Suprapubic skin (tissue), 3 donors: ENCODE data around the gene NR3C2.

Experiments used
- EP300 ChIP-seq: sonication (generic); formaldehyde crosslinking; IDR thresholded peaks from one replicate; pipeline ENCODE4 v1.6.1; 2017; ENCODE audit warnings: antibody characterized with exemption
- POLR2A ChIP-seq, 2 donors: fragments of 450-650 bp; IDR thresholded peaks; one replicate each; pipeline ENCODE4 v1.6.1; 2017; ENCODE audit warnings: antibody characterized with exemption in 2 of 2, mild to moderate bottlenecking in 2 of 2, moderate library complexity in 2 of 2
- TF ChIP-seq, protein P1 (sequence below), 2 donors: fragments of 200-600 bp in 1 of 2; fragments of 450-650 bp in 1 of 2; sonication (generic) in 1 of 2; IDR thresholded peaks; one replicate each; pipeline ENCODE4 v1.5.1; 2016 to 2019; ENCODE audit warnings: antibody characterized with exemption in 2 of 2, mild to moderate bottlenecking in 1 of 2, moderate library complexity in 1 of 2

DNA sequence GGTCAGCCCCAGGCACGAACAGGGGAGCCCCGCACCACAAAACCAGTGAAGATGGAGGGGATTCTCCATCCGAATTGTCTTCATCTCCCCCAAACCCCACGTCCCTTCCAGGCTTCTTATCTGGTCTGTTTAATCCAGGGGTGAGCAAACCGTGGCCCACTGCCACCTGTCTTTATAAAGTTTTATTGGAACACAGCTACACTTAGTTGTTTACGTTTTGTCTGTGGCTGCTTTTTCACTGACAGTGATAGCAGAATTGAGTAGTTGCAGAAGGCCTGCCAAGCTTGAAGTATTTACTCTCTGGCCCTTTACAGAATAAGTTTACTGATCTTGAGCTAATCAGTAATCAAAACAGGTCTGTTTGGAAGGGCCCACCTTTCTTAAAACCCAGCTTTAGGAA is 386.4 kb downstream of the NR3C2 start:
- TF ChIP-seq, protein P1, sequence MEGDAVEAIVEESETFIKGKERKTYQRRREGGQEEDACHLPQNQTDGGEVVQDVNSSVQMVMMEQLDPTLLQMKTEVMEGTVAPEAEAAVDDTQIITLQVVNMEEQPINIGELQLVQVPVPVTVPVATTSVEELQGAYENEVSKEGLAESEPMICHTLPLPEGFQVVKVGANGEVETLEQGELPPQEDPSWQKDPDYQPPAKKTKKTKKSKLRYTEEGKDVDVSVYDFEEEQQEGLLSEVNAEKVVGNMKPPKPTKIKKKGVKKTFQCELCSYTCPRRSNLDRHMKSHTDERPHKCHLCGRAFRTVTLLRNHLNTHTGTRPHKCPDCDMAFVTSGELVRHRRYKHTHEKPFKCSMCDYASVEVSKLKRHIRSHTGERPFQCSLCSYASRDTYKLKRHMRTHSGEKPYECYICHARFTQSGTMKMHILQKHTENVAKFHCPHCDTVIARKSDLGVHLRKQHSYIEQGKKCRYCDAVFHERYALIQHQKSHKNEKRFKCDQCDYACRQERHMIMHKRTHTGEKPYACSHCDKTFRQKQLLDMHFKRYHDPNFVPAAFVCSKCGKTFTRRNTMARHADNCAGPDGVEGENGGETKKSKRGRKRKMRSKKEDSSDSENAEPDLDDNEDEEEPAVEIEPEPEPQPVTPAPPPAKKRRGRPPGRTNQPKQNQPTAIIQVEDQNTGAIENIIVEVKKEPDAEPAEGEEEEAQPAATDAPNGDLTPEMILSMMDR (IDR thresholded peaks at IDR 0.05), result no peak
- TF ChIP-seq POLR2A (IDR thresholded peaks at IDR 0.05) (no peak), EP300 (no peak)
